OCI-LY3 (cell line): ENCODE results near the gene FAM241B.

Experiments used
- H2AFZ ChIP-seq: fragments of 200-600, 300-600 bp; shearing (Covaris generic); 2 replicates; pipeline ENCODE4 v1.6.0; 2014; ENCODE audit warnings: antibody characterized with exemption, low read depth, low read length
- H3K27ac ChIP-seq: fragments of 200-600, 300-600 bp; sonication (generic); 2 replicates; pipeline ENCODE4 v1.5.1; 2014; ENCODE audit warnings: mild to moderate bottlenecking, low read length, moderate library complexity, mixed read lengths
- H3K27me3 ChIP-seq: fragments of 200-600, 300-600 bp; sonication (generic); 2 replicates; pipeline ENCODE4 v1.6.1; 2014; ENCODE audit warnings: low read depth, low read length, mixed read lengths
- H3K36me3 ChIP-seq: fragments of 200-600, 300-600 bp; sonication (generic); replicated peaks from 2 replicates; pipeline ENCODE3; 2014; ENCODE audit warnings: low read depth, low read length, mixed read lengths
- H3K4me1 ChIP-seq: fragments of 300-600, 200-600 bp; sonication (generic); 2 replicates; pipeline ENCODE4 v1.6.1; 2014; ENCODE audit warnings: low read length, mixed read lengths
- H3K4me2 ChIP-seq: fragments of 200-600, 300-600 bp; sonication (generic); 2 replicates; pipeline ENCODE4 v1.6.1; 2014; ENCODE audit warnings: low read length, mixed read lengths
- H3K4me3 ChIP-seq: fragments of 300-600, 200-600 bp; sonication (generic); 2 replicates; pipeline ENCODE4 v1.5.1; 2014; ENCODE audit warnings: antibody characterized with exemption, mild to moderate bottlenecking, low read length, moderate library complexity
- H3K79me2 ChIP-seq: fragments of 300-600, 200-600 bp; shearing (Covaris generic); 2 replicates; pipeline ENCODE4 v1.6.1; 2014; ENCODE audit warnings: mild to moderate bottlenecking, low read length, mixed read lengths
- H3K9ac ChIP-seq: fragments of 300-600, 200-600 bp; shearing (Covaris generic); 2 replicates; pipeline ENCODE4 v1.6.0; 2014; ENCODE audit warnings: mild to moderate bottlenecking, low read length, moderate library complexity
- H3K9me3 ChIP-seq: fragments of 200-600, 300-600 bp; shearing (Covaris generic); 2 replicates; pipeline ENCODE4 v1.6.1; 2014; ENCODE audit warnings: low read length, mixed read lengths; ENCODE audit not compliant: insufficient read depth
- H4K20me1 ChIP-seq: fragments of 200-600, 300-600 bp; sonication (generic); 2 replicates; pipeline ENCODE4 v1.6.1; 2016; ENCODE audit warnings: low read length, mixed read lengths; ENCODE audit not compliant: insufficient read depth
- CTCF ChIP-seq: fragments of 200-600, 300-600 bp; sonication (generic); IDR thresholded peaks from 2 replicates; pipeline ENCODE4 v1.5.1; 2014; ENCODE audit warnings: antibody characterized with exemption, low read length, low read depth
- EZH2phosphoT487 ChIP-seq: fragments of 200-600 bp; shearing (Covaris generic); IDR thresholded peaks from 2 replicates; pipeline ENCODE4 v1.6.1; 2018; ENCODE audit warnings: antibody characterized with exemption, mixed run types, low read depth

Gene FAM241B

GRCh38 chr10:69652857-69653199 lies 22.8 kb downstream of the FAM241B start:
- H2AFZ ChIP-seq, result no peak overlapping the region
- no peak for TF ChIP-seq EZH2phosphoT487
- no peak for TF ChIP-seq CTCF
- peaks cover 11% of the 10 kb centered on the region; the same call in 1 of the 2 replicates for H3K27me3 ChIP-seq

GRCh38 chr10:69653561-69653960 lies 23.5 kb downstream of the FAM241B start:
- no peak overlapping the region for H3K4me2 ChIP-seq
- no peaks in the 10 kb centered on the region for H3K79me2 ChIP-seq
- no peak overlapping the region for H3K4me3 ChIP-seq
- no peaks in the 10 kb centered on the region for H3K36me3 ChIP-seq
- H3K27ac ChIP-seq, result no peak overlapping the region
- H3K9me3 ChIP-seq, result no peaks in the 10 kb centered on the region
- H3K27me3 ChIP-seq, result peaks cover 11% of the 10 kb centered on the region; the same call in 1 of the 2 replicates
- no peak overlapping the region for H2AFZ ChIP-seq
- H3K4me1 ChIP-seq, result no peaks in the 10 kb centered on the region
- TF ChIP-seq CTCF, result no peak
- no peak for TF ChIP-seq EZH2phosphoT487
- H4K20me1 ChIP-seq, result no peaks in the 10 kb centered on the region
- no peak overlapping the region for H3K9ac ChIP-seq

More at GRCh38 chr10:69652857-69653199, 22.8 kb downstream of the FAM241B start:
- H3K27ac ChIP-seq, result no peak overlapping the region
- H3K9ac ChIP-seq, result no peak overlapping the region
- no peaks in the 10 kb centered on the region for H3K79me2 ChIP-seq
- H3K4me3 ChIP-seq, result no peak overlapping the region
- H3K4me2 ChIP-seq, result no peak overlapping the region
- H4K20me1 ChIP-seq, result no peaks in the 10 kb centered on the region
- no peaks in the 10 kb centered on the region for H3K9me3 ChIP-seq
- H3K36me3 ChIP-seq, result no peaks in the 10 kb centered on the region
- H3K4me1 ChIP-seq, result no peaks in the 10 kb centered on the region

- Histone ChIP-seq H3K4me2 (no peak overlapping the region), H3K27me3 (peaks cover 11% of the 10 kb centered on the region; the same call in 1 of the 2 replicates), H4K20me1 (no peaks in the 10 kb centered on the region), H3K4me1 (no peaks in the 10 kb centered on the region), H3K27ac (no peak overlapping the region), H3K79me2 (no peaks in the 10 kb centered on the region), H3K4me3 (no peak overlapping the region), H3K9me3 (no peaks in the 10 kb centered on the region), H3K36me3 (no peaks in the 10 kb centered on the region), H3K9ac (no peak overlapping the region), H2AFZ (no peak overlapping the region)
- TF ChIP-seq CTCF (no peak), EZH2phosphoT487 (no peak)
These were observed 25.2 kb downstream of the FAM241B start for GRCh38 chr10:69655124-69655867.

GRCh38 chr10:69655868-69656555 lies 26.0 kb downstream of the FAM241B start:
- no peaks in the 10 kb centered on the region for H3K9me3 ChIP-seq
- H3K27me3 ChIP-seq, result peaks cover 13% of the 10 kb centered on the region; the same call in 1 of the 2 replicates
- no peak overlapping the region for H3K4me2 ChIP-seq
- TF ChIP-seq EZH2phosphoT487 (no peak), CTCF (no peak)
- H3K9ac ChIP-seq, result no peak overlapping the region
- no peak overlapping the region for H2AFZ ChIP-seq
- H3K4me1 ChIP-seq, result no peaks in the 10 kb centered on the region
- H3K27ac ChIP-seq, result no peak overlapping the region
- H3K36me3 ChIP-seq, result no peaks in the 10 kb centered on the region
- H4K20me1 ChIP-seq, result no peaks in the 10 kb centered on the region
- H3K79me2 ChIP-seq, result no peaks in the 10 kb centered on the region
- no peak overlapping the region for H3K4me3 ChIP-seq
